Thyroid gland (tissue), 4 donors: ENCODE data around the gene MACROD1.
"Not testable (repeated sequence)": the region's sequence is repeated elsewhere in the genome, so short reads cannot be mapped to it uniquely, and the experiment has no call there.

ENCODE experiments used
- POLR2A ChIP-seq, 2 donors: fragments of 450-650 bp; IDR thresholded peaks; one replicate each; pipeline ENCODE4 v1.6.1; 2017; ENCODE audit warnings: antibody characterized with exemption in 2 of 2, mild to moderate bottlenecking in 2 of 2, moderate library complexity in 1 of 2
- TF ChIP-seq, protein P1 (sequence below), 6 experiments: fragments of 200-600 bp in 3 of 6; fragments of 450-650 bp in 3 of 6; sonication (generic) in 3 of 6; IDR thresholded peaks; one replicate each; pipeline ENCODE4 v1.5.1; 2016 to 2019; ENCODE audit warnings: antibody characterized with exemption in 6 of 6, mild to moderate bottlenecking in 2 of 6, inconsistent platforms in 1 of 6, moderate library complexity in 1 of 6

- TF ChIP-seq, protein P1, sequence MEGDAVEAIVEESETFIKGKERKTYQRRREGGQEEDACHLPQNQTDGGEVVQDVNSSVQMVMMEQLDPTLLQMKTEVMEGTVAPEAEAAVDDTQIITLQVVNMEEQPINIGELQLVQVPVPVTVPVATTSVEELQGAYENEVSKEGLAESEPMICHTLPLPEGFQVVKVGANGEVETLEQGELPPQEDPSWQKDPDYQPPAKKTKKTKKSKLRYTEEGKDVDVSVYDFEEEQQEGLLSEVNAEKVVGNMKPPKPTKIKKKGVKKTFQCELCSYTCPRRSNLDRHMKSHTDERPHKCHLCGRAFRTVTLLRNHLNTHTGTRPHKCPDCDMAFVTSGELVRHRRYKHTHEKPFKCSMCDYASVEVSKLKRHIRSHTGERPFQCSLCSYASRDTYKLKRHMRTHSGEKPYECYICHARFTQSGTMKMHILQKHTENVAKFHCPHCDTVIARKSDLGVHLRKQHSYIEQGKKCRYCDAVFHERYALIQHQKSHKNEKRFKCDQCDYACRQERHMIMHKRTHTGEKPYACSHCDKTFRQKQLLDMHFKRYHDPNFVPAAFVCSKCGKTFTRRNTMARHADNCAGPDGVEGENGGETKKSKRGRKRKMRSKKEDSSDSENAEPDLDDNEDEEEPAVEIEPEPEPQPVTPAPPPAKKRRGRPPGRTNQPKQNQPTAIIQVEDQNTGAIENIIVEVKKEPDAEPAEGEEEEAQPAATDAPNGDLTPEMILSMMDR (IDR thresholded peaks at IDR 0.05): not testable (repeated sequence)
- TF ChIP-seq POLR2A (IDR thresholded peaks at IDR 0.05): not testable (repeated sequence)
Observed at GRCh38 chr11:64047373-64047772, 118.5 kb downstream of the MACROD1 start.
